Prostate gland (tissue), 2 donors: ENCODE data around the gene OR51I1. TPM values are rescaled to one million over a fixed set of nuclear protein-coding genes. Genes with fewer than 3 reads are reported as not detected.

Experiments
- DNase-seq: peaks from one replicate; pipeline ENCODE4 v3.0.0-alpha.2; 2019; ENCODE audit warnings: low spot score
- H3K27ac ChIP-seq, 2 donors: fragments of 200-600 bp; sonication (generic); 2 replicates each; pipeline ENCODE4 v1.5.1; 2017 to 2019
- H3K27me3 ChIP-seq: fragments of 200-600 bp; sonication (generic); replicated peaks from 2 replicates; pipeline ENCODE4 v1.5.1; 2019; ENCODE audit not compliant: insufficient read depth
- H3K36me3 ChIP-seq, 2 donors: fragments of 200-600 bp; sonication (generic); 1 replicate in 1 of 2; 2 replicates in 1 of 2; pipeline versions ENCODE4 v1.5.1 to v1.8.1; 2017 to 2019
- H3K4me1 ChIP-seq: fragments of 200-600 bp; sonication (generic); replicated peaks from 2 replicates; pipeline ENCODE4 v1.5.1; 2019
- H3K4me3 ChIP-seq, 2 donors: fragments of 200-600 bp; sonication (generic); 2 replicates each; pipeline ENCODE4 v1.5.1; 2017 to 2019
- H3K9me3 ChIP-seq: fragments of 200-600 bp; sonication (generic); 2 replicates; pipeline ENCODE4 v1.5.1; 2017
- CTCF ChIP-seq, 4 experiments: fragments of 200-600 bp in 2 of 4; fragments of 450-650 bp in 2 of 4; sonication (generic) in 2 of 4; IDR thresholded peaks; 1 replicate in 3 of 4; 2 replicates in 1 of 4; pipeline ENCODE4 v1.5.1; 2016 to 2019; ENCODE audit warnings: antibody characterized with exemption in 4 of 4, mild to moderate bottlenecking in 2 of 4, moderate library complexity in 2 of 4
- POLR2A ChIP-seq: fragments of 450-650 bp; IDR thresholded peaks from one replicate; pipeline ENCODE4 v1.6.1; 2016; ENCODE audit warnings: antibody characterized with exemption, mild to moderate bottlenecking
- POLR2AphosphoS5 ChIP-seq: sonication (generic); formaldehyde crosslinking; IDR thresholded peaks from one replicate; pipeline ENCODE4 v1.6.1; 2017; ENCODE audit warnings: antibody characterized with exemption
- WGBS: methylation state at CpG from one replicate; pipeline ENCODE4 v1.1.5; 2018; 5-methylcytosine and 5-hydroxymethylcytosine counted together
- intact Hi-C: fragments of 100-400 bp; cut with DNase I; formaldehyde crosslinking; loops from one replicate; pipeline ENCODE4 v1.14.2; 2022
- total RNA-seq, 2 donors: library from RNA; depleted of rRNA; stranded (reverse); fragments of >200 nt; gene quantifications; one replicate each; pipeline ENCODE4 v1.1.0, GENCODE V29; 2016

The OR51I1 gene
- 1 to 10 TPM in 1 of 2 donors, not detected in 1; 1.1 TPM for total RNA-seq

- Histone ChIP-seq H3K27me3 (no peaks in the 10 kb centered on the region), H3K4me3 (no peak within 1 kb of the TSS), H3K27ac (no peak within 1 kb of the TSS), H3K4me1 (no peaks in the 10 kb centered on the region), H3K36me3 (no peaks in the 10 kb centered on the region), H3K9me3 (no peaks in the 10 kb centered on the region)
- intact Hi-C loops, result no loop called here
- no peak for DNase-seq
- no peak for TF ChIP-seq POLR2AphosphoS5
- TF ChIP-seq CTCF (IDR thresholded peaks at IDR 0.05), result no peak
- no peak for TF ChIP-seq POLR2A
- WGBS, result 40% methylated on average over 2 of the region's 2 CpGs
Observed at GRCh38 chr11:5441414-5441813, at the start of gene OR51I1. TSS of gene OR51I1 (minus strand) at chr11:5441514. CDS start at chr11:5441514, 0 bp downstream.

- Histone ChIP-seq H3K4me1 (no peaks in the 10 kb centered on the region), H3K9me3 (no peaks in the 10 kb centered on the region), H3K36me3 (no peaks in the 10 kb centered on the region), H3K27me3 (no peaks in the 10 kb centered on the region), H3K27ac (no peak overlapping the region), H3K4me3 (no peak overlapping the region)
- intact Hi-C loops, result no loop called here
- WGBS, result 51% methylated on average over 5 of the region's 5 CpGs
- TF ChIP-seq POLR2A, result no peak
- no peak for TF ChIP-seq CTCF (IDR thresholded peaks at IDR 0.05)
- TF ChIP-seq POLR2AphosphoS5, result no peak
- DNase-seq, result no peak
Observed at GRCh38 chr11:5489576-5490357, 48.5 kb upstream of the OR51I1 start.

GRCh38 chr11:5488798-5489399 lies 47.6 kb upstream of the OR51I1 start:
- WGBS, result 96% methylated on average over 4 of the region's 4 CpGs
- Histone ChIP-seq H3K27ac (no peak overlapping the region), H3K9me3 (no peaks in the 10 kb centered on the region), H3K36me3 (no peaks in the 10 kb centered on the region), H3K4me3 (no peak overlapping the region), H3K27me3 (no peaks in the 10 kb centered on the region), H3K4me1 (no peaks in the 10 kb centered on the region)
- no peak for DNase-seq
- intact Hi-C loops, result no loop called here
- TF ChIP-seq POLR2AphosphoS5 (no peak), CTCF (IDR thresholded peaks at IDR 0.05) (no peak), POLR2A (no peak)

GRCh38 chr11:5488385-5488784 lies 47.1 kb upstream of the OR51I1 start, which contains the start of gene OR52D1:
TSS of gene OR52D1 (plus strand) at chr11:5488685. CDS start at chr11:5488707, 22 bp downstream.
- intact Hi-C loops, result no loop called here
- H3K9me3 ChIP-seq, result no peaks in the 10 kb centered on the region

More at GRCh38 chr11:5488385-5488784, 47.1 kb upstream of the OR51I1 start, which contains the start of gene OR52D1:
- no peaks in the 10 kb centered on the region for H3K4me1 ChIP-seq
- no peak within 1 kb of the TSS for H3K27ac ChIP-seq
- TF ChIP-seq POLR2AphosphoS5, result no peak
- TF ChIP-seq CTCF (IDR thresholded peaks at IDR 0.05), result no peak
- TF ChIP-seq POLR2A, result no peak
- no peaks in the 10 kb centered on the region for H3K36me3 ChIP-seq
- H3K4me3 ChIP-seq, result no peak within 1 kb of the TSS
- H3K27me3 ChIP-seq, result no peaks in the 10 kb centered on the region
- DNase-seq, result no peak
